ENCODE results near the gene RYR3. TPM values are rescaled to one million over a fixed set of nuclear protein-coding genes. Genes with fewer than 3 reads are reported as not detected.

Gene RYR3
- total RNA-seq, 1 experiment from 2014 or later: 0.66 TPM

DNA sequence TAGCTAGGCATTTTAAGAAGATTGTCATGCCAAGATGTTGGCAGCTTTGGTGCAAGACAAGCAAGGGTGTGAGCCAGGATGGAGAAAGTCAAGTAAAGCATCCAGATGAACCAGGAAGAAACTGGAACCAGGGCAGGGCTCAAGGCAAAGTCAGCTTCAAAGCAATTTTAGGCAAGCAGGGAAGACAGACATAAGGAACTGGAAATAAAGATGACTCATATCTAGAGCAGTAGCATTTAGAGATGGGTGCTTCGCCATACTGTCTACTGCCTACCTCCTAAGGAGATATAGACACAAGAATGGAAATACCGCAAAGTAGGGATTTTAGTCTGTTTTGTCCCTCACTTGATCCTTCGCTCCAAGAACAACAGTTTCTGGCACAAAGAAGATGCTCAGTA is 59.9 kb downstream of the RYR3 start:
- Histone ChIP-seq H3K9me3 (no peaks in the 10 kb centered on the region), H3K27me3 (replicated peaks; ENCODE audit: control insufficient read depth, insufficient read depth, low read length) (no peaks in the 10 kb centered on the region), H3K4me1 (no peaks in the 10 kb centered on the region), H3K4me3 (ENCODE audit: low read depth, low read length) (no peak overlapping the region), H3K36me3 (ENCODE audit: control insufficient read depth, insufficient read depth, low read length) (no peaks in the 10 kb centered on the region)
- Mint-ChIP-seq H3K27me3 (ENCODE audit: insufficient read depth, unreplicated experiment) (peaks cover 13% of the 10 kb centered on the region), H3K36me3 (ENCODE audit: insufficient read depth, unreplicated experiment) (no peaks in the 10 kb centered on the region), H3K9me3 (ENCODE audit: unreplicated experiment) (no peaks in the 10 kb centered on the region), H3K27ac (ENCODE audit: unreplicated experiment) (no peak overlapping the region), H3K4me3 (ENCODE audit: unreplicated experiment) (no peak overlapping the region), H3K4me1 (ENCODE audit: low read depth, unreplicated experiment) (no peaks in the 10 kb centered on the region)
- intact Hi-C loops (cut with micrococcal nuclease; ENCODE audit: unreplicated experiment): no loop called here
- POLR2A ChIA-PET: no interaction called here
- DNase-seq: no peak
- no peak for TF ChIP-seq CTCF (IDR thresholded peaks at IDR 0.05; ENCODE audit: insufficient read depth in 1 of 2, low read depth in 1 of 2, low read length in 1 of 2, severe bottlenecking in 1 of 2, unreplicated experiment in 1 of 2)
- BruUV-seq (replicated peaks): no TSS peak
- CTCF ChIA-PET: interaction anchor here (0.6 kb wide), 1 partner anchor 331 kb away, joined by 3 read pairs; no protein-coding TSS in a partner anchor

DNA sequence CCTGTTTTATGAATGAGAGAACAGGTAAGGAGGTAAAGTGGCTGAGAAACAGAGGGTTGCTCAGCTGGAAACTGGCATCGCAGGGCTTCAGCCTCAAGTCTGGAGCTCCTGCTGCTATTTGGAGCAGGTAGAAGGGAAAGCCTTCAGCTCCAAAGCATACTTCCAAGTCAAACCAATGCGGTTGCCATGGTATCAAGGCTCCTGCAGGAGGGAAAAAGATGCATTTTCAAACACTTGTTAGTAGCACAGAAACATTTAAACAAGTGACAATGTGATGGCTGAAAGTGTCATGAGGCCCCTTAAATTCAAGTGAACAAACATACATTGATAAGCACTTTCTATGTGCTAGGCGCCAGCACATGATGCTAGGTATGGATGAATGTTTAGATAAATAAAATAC is 60.4 kb downstream of the RYR3 start:
- BruUV-seq (replicated peaks): no TSS peak
- Histone ChIP-seq H3K9me3 (no peaks in the 10 kb centered on the region), H3K36me3 (ENCODE audit: control insufficient read depth, insufficient read depth, low read length) (no peaks in the 10 kb centered on the region), H3K27me3 (replicated peaks; ENCODE audit: control insufficient read depth, insufficient read depth, low read length) (no peaks in the 10 kb centered on the region), H3K4me3 (ENCODE audit: low read depth, low read length) (no peak overlapping the region), H3K4me1 (no peaks in the 10 kb centered on the region)
- intact Hi-C loops (cut with micrococcal nuclease; ENCODE audit: unreplicated experiment): no loop called here
- Mint-ChIP-seq H3K4me1 (ENCODE audit: low read depth, unreplicated experiment) (no peaks in the 10 kb centered on the region), H3K27ac (ENCODE audit: unreplicated experiment) (no peak overlapping the region), H3K36me3 (ENCODE audit: insufficient read depth, unreplicated experiment) (no peaks in the 10 kb centered on the region), H3K4me3 (ENCODE audit: unreplicated experiment) (no peak overlapping the region), H3K27me3 (ENCODE audit: insufficient read depth, unreplicated experiment) (peaks cover 15% of the 10 kb centered on the region), H3K9me3 (ENCODE audit: unreplicated experiment) (no peaks in the 10 kb centered on the region)
- ChIA-PET CTCF (no interaction called here), POLR2A (no interaction called here)
- TF ChIP-seq CTCF (IDR thresholded peaks at IDR 0.05; ENCODE audit: insufficient read depth in 1 of 2, low read depth in 1 of 2, low read length in 1 of 2, severe bottlenecking in 1 of 2, unreplicated experiment in 1 of 2): no peak
- DNase-seq: no peak

GRCh38 chr15:33374226-33374914 is 63.6 kb downstream of the RYR3 start:
- no peak for TF ChIP-seq CTCF (IDR thresholded peaks at IDR 0.05; ENCODE audit: insufficient read depth in 1 of 2, low read depth in 1 of 2, low read length in 1 of 2, severe bottlenecking in 1 of 2, unreplicated experiment in 1 of 2)
- no peaks in the 10 kb centered on the region for H3K4me1 Mint-ChIP-seq (ENCODE audit: low read depth, unreplicated experiment)
- POLR2A ChIA-PET: no interaction called here
- no peak overlapping the region for H3K27ac Mint-ChIP-seq (ENCODE audit: unreplicated experiment)
- H3K27me3 ChIP-seq (replicated peaks; ENCODE audit: control insufficient read depth, insufficient read depth, low read length): no peaks in the 10 kb centered on the region
- DNase-seq: no peak
- intact Hi-C loops (cut with micrococcal nuclease; ENCODE audit: unreplicated experiment): no loop called here
- BruUV-seq (replicated peaks): no TSS peak
- no peaks in the 10 kb centered on the region for H3K36me3 Mint-ChIP-seq (ENCODE audit: insufficient read depth, unreplicated experiment)
- peaks cover 11% of the 10 kb centered on the region for H3K27me3 Mint-ChIP-seq (ENCODE audit: insufficient read depth, unreplicated experiment)
- no peak overlapping the region for H3K4me3 Mint-ChIP-seq (ENCODE audit: unreplicated experiment)
- no peak overlapping the region for H3K4me3 ChIP-seq (ENCODE audit: low read depth, low read length)
- H3K36me3 ChIP-seq (ENCODE audit: control insufficient read depth, insufficient read depth, low read length): no peaks in the 10 kb centered on the region
- H3K4me1 ChIP-seq: no peaks in the 10 kb centered on the region
- CTCF ChIA-PET: no interaction called here
- H3K9me3 Mint-ChIP-seq (ENCODE audit: unreplicated experiment): no peaks in the 10 kb centered on the region
- no peaks in the 10 kb centered on the region for H3K9me3 ChIP-seq
